HG02970 (cell line): Measurements from ENCODE around the gene PDIA5.

Experiments used
- ATAC-seq: cut with Tn5 transposase; IDR thresholded peaks from one replicate; pipeline ENCODE4 v1.9.1; 2021; ENCODE audit warnings: mild to moderate bottlenecking, moderate library complexity, moderate number of reproducible peaks; ENCODE audit not compliant: unreplicated experiment, low FRiP score

The PDIA5 gene

DNA sequence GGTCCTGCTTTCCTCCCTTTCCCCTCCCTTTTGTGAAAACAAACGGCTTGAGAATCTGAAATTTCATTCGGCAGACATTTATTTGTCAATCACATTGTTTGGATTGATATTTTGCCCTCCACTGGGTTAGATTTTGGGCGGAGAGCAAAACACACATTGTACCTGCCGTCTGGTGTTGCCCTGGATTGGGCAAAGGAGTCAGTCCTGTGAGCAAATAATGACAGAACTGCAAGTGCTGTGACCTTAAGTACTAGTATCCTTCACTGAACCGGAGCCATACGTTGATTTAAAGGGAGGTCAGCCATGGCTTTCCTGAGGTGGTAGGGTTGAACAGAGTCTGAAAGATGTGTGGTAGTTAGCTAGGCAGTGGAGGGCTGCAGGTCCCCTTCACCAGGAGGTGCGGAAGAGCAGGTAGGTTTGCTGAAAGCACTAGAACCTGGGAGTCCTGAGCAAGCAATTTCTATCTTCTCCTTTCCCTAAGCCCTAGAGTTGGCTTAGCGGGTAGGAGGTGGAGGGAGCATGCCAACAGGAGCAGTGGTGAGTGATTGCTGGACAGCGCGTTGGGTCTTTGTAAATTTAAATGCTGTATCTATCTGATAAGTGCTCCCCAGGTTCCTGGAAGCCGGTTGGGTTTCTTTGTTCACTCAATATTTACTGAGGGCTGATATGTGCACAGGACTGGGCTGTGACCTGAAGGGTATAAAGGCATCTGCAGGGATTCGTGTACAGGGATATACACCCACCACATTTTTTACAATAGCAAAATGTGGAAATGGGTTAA lies 2.0 kb downstream of the PDIA5 start:
- no peak for ATAC-seq

DNA sequence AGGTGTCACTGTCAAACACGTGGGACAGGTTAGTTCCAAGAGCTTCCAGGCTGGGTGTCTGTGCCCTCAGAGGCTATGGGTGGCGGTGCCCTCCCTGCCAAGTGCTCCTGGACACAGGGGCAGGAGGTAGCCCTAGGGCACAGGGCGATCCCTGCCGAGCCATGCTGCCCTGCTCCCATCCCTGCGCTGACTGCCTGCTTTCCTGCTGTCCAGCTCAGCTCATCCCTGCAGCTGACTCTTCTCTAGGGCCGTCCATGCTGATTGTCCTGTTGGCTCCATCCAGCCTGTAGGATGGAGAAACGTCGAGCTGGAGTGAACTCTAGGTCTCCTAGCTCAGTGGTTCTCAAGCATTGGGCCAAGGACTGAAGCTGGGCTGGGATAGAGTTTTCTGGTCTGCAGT lies 3.7 kb downstream of the PDIA5 start:
- no peak for ATAC-seq

GRCh38 chr3:123071146-123071545 lies 4.3 kb downstream of the PDIA5 start:
- no peak for ATAC-seq

DNA sequence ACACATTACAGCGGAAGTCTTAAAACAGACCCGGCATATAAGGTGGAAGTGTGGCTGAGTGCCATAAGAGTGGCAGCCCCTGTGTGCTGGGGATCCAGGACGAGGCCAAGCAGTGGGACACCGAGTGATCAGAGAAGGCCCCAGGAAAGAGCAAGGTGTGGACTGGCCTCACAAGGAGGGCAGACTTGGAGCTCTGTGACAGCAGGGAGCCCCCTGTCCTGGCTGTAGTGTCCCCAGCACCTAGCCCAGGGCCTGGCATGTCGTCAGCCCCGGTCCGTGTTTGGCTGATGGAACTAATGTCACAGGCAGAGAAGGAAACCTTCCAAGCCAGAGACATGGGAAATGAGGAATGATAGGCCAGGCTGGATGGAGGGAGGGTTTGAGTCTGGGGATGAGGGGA lies 4.8 kb downstream of the PDIA5 start:
- no peak for ATAC-seq

DNA sequence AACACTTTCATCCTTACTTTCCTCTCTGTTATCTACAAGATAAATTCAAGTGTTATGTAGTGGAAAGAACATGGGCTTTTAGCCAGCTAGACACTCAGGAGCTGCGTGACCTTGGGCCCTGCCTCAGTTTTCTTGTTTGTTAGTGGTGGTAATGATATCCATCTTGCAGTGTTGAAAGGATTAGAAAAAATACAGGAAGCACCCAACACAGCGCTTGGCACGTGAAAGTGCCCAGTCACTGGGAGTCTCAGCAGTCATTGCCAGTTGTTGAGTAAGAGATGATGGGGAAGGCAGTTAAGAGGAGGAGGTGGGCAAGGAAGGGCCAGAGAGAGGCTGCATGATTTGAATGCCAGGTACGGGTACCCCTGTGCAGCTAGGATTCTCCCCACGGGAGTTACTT lies 5.3 kb downstream of the PDIA5 start:
- ATAC-seq: no peak

GRCh38 chr3:123072564-123072963 lies 5.7 kb downstream of the PDIA5 start:
- ATAC-seq: no peak

DNA sequence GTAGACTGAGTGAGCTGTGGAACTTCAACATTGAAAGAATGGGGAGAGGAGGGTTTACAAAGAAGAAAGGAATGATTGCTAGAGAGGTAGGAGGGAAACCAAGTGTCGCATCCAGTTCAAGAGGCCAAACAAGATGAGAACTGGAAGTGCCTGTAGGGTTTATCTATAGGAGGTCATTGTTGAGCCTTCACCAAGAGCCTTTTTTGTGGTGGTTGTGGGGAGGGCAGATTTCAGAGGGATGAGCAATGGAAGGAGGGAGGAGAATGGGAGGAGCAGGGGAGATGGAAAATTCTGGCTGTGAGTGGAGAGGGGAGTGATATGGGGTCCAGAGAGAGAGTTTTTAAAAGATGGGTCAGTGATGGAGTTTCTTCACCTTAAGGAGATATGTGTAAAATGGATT lies 8.5 kb downstream of the PDIA5 start:
- ATAC-seq: no peak

GRCh38 chr3:123076112-123076495 lies 9.3 kb downstream of the PDIA5 start:
- no peak for ATAC-seq

DNA sequence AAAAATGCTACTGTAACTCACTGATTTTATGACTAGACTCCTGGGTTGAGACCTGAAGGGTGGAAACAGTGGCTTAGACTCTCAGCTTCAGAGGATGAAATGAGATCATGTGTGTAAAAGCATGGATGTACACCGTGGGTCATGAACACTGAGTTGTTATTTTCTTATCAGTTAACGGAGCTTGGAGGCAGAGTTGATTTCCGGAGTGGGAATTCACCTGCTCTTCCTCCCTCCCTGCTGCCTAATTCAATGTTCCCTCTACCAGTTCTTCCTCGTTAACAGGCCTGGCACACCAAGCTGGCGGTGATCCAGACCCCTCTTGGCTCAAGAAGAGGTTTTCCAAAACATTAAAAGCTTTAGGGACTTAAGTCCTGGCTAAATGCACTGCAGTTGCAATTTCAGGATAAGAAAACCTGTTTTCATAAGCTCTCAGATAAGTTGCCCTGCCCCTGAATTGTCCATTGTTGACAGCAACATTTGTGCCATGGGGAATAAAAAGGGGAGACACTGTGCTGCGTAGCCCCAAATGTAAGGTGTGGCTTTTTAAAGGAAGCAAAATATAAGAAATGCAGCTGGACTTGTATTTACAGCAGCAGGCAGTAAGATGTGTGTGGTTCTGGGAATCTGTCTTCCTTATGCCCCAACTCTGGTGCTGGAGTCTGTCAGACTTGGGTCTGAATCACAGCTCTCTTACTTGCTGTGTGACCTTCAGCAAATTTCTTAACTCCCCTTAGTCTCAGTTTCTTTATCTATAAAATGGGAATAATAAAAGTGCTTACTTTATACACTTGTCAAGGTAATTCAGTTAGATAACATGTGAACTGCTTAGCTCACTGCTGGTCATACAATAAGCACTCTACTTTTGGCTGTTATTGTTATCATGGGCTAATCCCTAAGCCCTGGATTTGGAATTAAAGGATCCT lies 9.9 kb downstream of the PDIA5 start:
- ATAC-seq: no peak

- no peak for ATAC-seq
Measured at GRCh38 chr3:123078101-123078500, 11.3 kb downstream of the PDIA5 start.

DNA sequence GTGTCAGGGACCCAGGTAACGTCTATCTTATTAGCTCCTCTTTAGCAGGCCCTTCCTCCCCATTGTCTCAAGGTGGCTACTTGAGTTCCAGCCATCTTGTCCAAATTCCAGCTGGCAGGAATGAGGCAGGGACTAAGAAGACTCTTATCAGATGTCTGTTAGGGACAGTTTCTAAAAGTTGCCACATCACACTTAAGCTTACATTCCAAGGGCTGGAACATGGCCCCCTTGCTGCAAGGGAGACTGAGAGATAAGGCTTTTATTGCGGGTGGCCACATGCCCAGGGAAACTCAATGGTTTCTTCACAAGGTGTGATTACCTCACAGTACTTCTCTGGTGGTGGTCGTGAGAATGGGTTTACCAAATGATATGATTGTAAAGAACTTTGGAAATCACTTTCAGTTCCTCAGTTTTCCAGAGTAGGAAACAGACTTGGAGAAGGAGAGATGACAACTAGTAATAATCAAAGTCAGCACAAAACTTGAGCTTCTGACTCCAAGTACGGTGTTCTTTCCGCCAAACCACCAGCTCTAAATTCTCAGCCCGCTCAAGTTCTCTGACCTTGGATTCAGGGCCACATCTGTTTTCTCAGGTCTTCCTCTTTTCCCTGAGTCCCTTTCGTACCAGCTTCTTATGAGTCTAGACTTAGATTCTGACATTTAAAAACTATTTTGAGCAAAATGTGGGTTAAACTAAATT lies 14.2 kb downstream of the PDIA5 start:
- no peak for ATAC-seq

GRCh38 chr3:123081718-123082369 lies 15.0 kb downstream of the PDIA5 start:
- no peak for ATAC-seq

- ATAC-seq: no peak
Measured at GRCh38 chr3:123082370-123083065, 15.7 kb downstream of the PDIA5 start.

GRCh38 chr3:123083383-123084124 lies 16.7 kb downstream of the PDIA5 start:
- no peak for ATAC-seq

GRCh38 chr3:123084192-123084591 lies 17.4 kb downstream of the PDIA5 start:
- ATAC-seq: no peak

DNA sequence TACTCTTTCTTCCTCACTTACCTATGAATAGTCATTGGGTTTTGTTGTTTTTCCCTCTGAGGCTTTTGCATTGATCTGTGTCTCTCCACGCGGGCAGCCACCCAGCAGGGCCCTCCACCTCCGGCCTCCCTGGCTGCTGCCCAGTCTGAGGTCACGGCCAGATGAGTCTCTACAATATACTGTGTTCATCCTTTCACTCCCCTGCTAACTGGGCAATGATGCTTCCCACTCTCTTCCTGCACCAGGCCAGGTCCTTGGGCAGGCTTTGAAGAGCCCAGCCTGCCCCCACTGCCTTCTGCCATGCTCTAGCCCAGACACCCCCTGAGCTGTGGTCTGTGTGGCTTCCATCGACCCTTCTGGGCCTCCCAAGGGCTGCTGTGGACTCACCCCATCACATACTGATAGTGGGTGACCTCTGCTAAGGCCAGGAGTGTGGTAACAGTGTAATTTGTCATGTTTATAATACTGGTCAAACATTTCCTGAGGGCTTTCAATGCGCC lies 18.0 kb downstream of the PDIA5 start:
- no peak for ATAC-seq

DNA sequence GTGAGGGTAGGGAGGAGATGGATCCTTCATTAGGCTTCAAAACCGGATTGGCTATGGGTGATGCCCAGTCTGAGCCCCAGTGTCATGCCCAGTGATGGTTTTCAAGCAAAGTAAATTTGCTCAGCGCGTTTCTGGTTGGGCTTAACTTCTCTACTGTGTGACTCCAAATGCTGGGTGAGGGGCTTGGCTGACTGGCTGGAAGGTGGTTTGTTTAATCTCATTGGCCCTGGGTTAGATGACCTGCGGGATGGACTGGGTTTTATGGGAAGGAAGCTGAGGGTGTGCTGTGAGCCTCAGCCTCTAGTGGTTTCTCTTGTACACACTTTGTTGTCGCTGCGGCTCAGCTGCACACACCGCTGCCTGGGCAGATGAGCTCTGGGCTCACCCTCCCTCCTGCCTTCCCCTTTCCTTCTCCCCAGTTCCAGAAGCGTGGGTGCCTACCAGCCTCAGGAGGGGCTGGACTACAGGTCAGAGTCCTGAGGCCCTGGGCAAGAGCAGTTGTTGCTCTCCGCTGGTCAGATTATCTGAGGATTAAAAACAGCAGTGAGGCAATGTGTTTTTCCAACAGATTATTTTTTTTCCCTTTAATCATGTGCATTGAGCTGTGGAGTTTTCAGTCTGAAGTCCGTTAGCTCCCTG lies 18.6 kb downstream of the PDIA5 start:
- no peak for ATAC-seq

GRCh38 chr3:123085932-123086627 lies 19.3 kb downstream of the PDIA5 start:
- ATAC-seq: no peak
